HepG2 (cell line): ENCODE data around the gene RAB34. TPM values are rescaled to one million over a fixed set of nuclear protein-coding genes. Genes with fewer than 3 reads are reported as not detected.

Source experiments
- ATAC-seq: fragments of 200-7000 bp; cut with Tn5 transposase; 3 replicates; pipeline ENCODE4 v1.9.1; 2020; ENCODE audit warnings: mild to moderate bottlenecking, moderate library complexity
- BruUV-seq: library from RNA; stranded (reverse); fragments of 400-500 nt; replicated peaks from 2 replicates; lab custom pipeline; 2021; lab: Mats Ljungman, UMichigan
- CTCF ChIA-PET: fragments of 300-600 bp; formaldehyde crosslinking; extraction: SDS; loops from one replicate; lab custom pipeline; 2021; ENCODE audit warnings: low total read pairs, inconsistent platforms, low intra/inter-chr PET ratio; lab: Yijun Ruan, JAX
- POLR2A ChIA-PET: fragments of 350-600 bp; sonication (Branson Sonifier 250); formaldehyde crosslinking; loops from one replicate; lab custom pipeline; 2020; ENCODE audit warnings: antibody characterized with exemption, inconsistent platforms; lab: Yijun Ruan, JAX
- DNase-seq: peaks from one replicate; pipeline ENCODE4 v3.0.0-alpha.2; 2015; ENCODE audit warnings: low spot score
- FAIRE-seq: peaks from 3 replicates; lab custom pipeline; 2011; peaks lifted over from hg19 to GRCh38; lab: Jason Lieb, UNC
- H2AFZ ChIP-seq: one replicate; pipeline ENCODE4 v1.6.1; 2011; ENCODE audit warnings: low read length, inconsistent platforms
- H3K27ac ChIP-seq: fragments of 300-600 bp; 3 replicates; pipeline ENCODE4 v1.8.0; 2011; ENCODE audit warnings: mixed run types, mild to moderate bottlenecking, mixed read lengths, low read length, inconsistent platforms; ENCODE audit not compliant: insufficient read depth; ENCODE audit errors: extremely low read length
- H3K27me3 ChIP-seq, 2 experiments: fragments of 200-600 bp in 1 of 2; 2 replicates in 1 of 2; 3 replicates in 1 of 2; pipeline versions ENCODE4 v1.6.0 to v1.8.0; 2011; ENCODE audit warnings: low read length in 2 of 2, mild to moderate bottlenecking in 2 of 2, moderate library complexity in 2 of 2, inconsistent platforms in 1 of 2; ENCODE audit not compliant: insufficient read depth in 2 of 2, control insufficient read depth in 1 of 2
- H3K36me3 ChIP-seq, 2 experiments: fragments of 200-600 bp in 1 of 2; replicated peaks in 1 of 2; 2 replicates in 1 of 2; 3 replicates in 1 of 2; pipeline versions ENCODE4 v1.5.1 to v1.8.0; 2011; ENCODE audit warnings: low read length in 2 of 2, inconsistent platforms in 1 of 2; ENCODE audit not compliant: insufficient read depth in 2 of 2, control insufficient read depth in 1 of 2
- H3K4me1 ChIP-seq: 2 replicates; pipeline ENCODE4 v1.5.1; 2012; ENCODE audit warnings: low read length, inconsistent platforms; ENCODE audit not compliant: insufficient read depth
- H3K4me2 ChIP-seq: 2 replicates; pipeline ENCODE4 v1.6.0; 2011; ENCODE audit warnings: low read depth, low read length, inconsistent platforms
- H3K4me3 ChIP-seq, 3 experiments: fragments of 200-600 bp in 1 of 3; sonication (generic), shearing (Covaris generic) in 1 of 3; replicated peaks in 1 of 3; 2 replicates each; pipeline ENCODE4 v1.5.1; 2011 to 2016; ENCODE audit warnings: low read length in 3 of 3, inconsistent platforms in 2 of 3, low read depth in 2 of 3, mild to moderate bottlenecking in 2 of 3, control low read depth in 1 of 3, mixed read lengths in 1 of 3; ENCODE audit not compliant: insufficient read depth in 1 of 3
- H3K79me2 ChIP-seq: one replicate; pipeline ENCODE4 v1.6.1; 2011; ENCODE audit warnings: low read length, inconsistent platforms; ENCODE audit not compliant: insufficient read depth
- H3K9ac ChIP-seq: 2 replicates; pipeline ENCODE4 v1.6.0; 2011; ENCODE audit warnings: mild to moderate bottlenecking, low read depth, low read length, inconsistent platforms; ENCODE audit not compliant: insufficient read depth
- H3K9me3 ChIP-seq: 2 replicates; pipeline ENCODE4 v1.5.1; 2012; ENCODE audit warnings: mild to moderate bottlenecking, low read length
- H4K20me1 ChIP-seq: 2 replicates; pipeline ENCODE4 v1.6.0; 2011; ENCODE audit warnings: inconsistent platforms, mild to moderate bottlenecking, low read length, moderate library complexity; ENCODE audit not compliant: insufficient read depth
- ARNTL ChIP-seq: sonication (generic); formaldehyde crosslinking; IDR thresholded peaks from 2 replicates; pipeline ENCODE4 v1.4.0; 2020; ENCODE audit warnings: mild to moderate bottlenecking, missing genetic modification reagents
- ATF7-NPFF ChIP-seq: sonication (generic); formaldehyde crosslinking; IDR thresholded peaks from 2 replicates; pipeline ENCODE4 v1.8.1; 2023; ENCODE audit warnings: mild to moderate bottlenecking, low read depth, missing genetic modification reagents, moderate library complexity
- FOXJ3 ChIP-seq: sonication (generic); formaldehyde crosslinking; IDR thresholded peaks from 2 replicates; pipeline ENCODE4 v1.4.0; 2020; ENCODE audit warnings: missing genetic modification reagents, mild to moderate bottlenecking, borderline replicate concordance
- MAFG ChIP-seq: sonication (generic); formaldehyde crosslinking; IDR thresholded peaks from 2 replicates; pipeline ENCODE4 v1.5.1; 2020; ENCODE audit warnings: mild to moderate bottlenecking, missing genetic modification reagents
- SMC3 ChIP-seq: IDR thresholded peaks from 2 replicates; pipeline ENCODE4 v1.6.1; 2011; ENCODE audit warnings: low read length, improper control_type of control experiment
- WGBS: methylation state at CpG from one replicate; pipeline ENCODE4 v1.1.6; 2017; ENCODE audit warnings: low lambda C conversion rate; 5-methylcytosine and 5-hydroxymethylcytosine counted together
- in situ Hi-C: cut with HindIII; loops from 2 replicates; pipeline ENCODE4 v1.10.0; 2017; ENCODE audit warnings: low pct_unique_long_range_greater_than_20kb; ENCODE audit not compliant: extremely low pct_ligation_motif_present
- intact Hi-C: fragments of 100-400 bp; cut with micrococcal nuclease; formaldehyde crosslinking; loops from one replicate; pipeline ENCODE4 v1.10.0; 2022; ENCODE audit not compliant: unreplicated experiment
- polyA plus RNA-seq, 8 experiments: library from polyadenylated mRNA; depleted of rRNA in 3 of 8; stranded (reverse) in 7 of 8; unstranded in 1 of 8; fragments of >200 nt; fragmentation: Illumina TruSeq in 4 of 8; extraction: Trizol in 4 of 8; gene quantifications; 2 replicates each; pipeline versions ENCODE4 v1.2.1 to v1.2.3, GENCODE V29; 2011 to 2016; ENCODE audit warnings: low read depth in 4 of 8, missing spikeins in 1 of 8, mixed read lengths in 1 of 8; ENCODE audit not compliant: insufficient read depth in 1 of 8
- total RNA-seq, 5 experiments: library from RNA; depleted of rRNA; stranded (reverse); fragments of >200 nt; fragmentation: Illumina TruSeq; extraction: Trizol; gene quantifications; 2 replicates each; pipeline ENCODE4 v1.2.3, GENCODE V29; 2016; ENCODE audit warnings: low read depth in 1 of 5
- TF ChIP-seq, protein P1 (sequence below): sonication (generic); formaldehyde crosslinking; IDR thresholded peaks from 2 replicates; pipeline ENCODE4 v1.4.0; 2020; ENCODE audit warnings: mild to moderate bottlenecking, missing genetic modification reagents

The RAB34 gene
- total and polyA plus RNA-seq, 2 of the 13 experiments (the other 11 are each of a cell fraction or from before 2014, with no cell fraction given) = 0.49 TPM; not detected in 1

DNA sequence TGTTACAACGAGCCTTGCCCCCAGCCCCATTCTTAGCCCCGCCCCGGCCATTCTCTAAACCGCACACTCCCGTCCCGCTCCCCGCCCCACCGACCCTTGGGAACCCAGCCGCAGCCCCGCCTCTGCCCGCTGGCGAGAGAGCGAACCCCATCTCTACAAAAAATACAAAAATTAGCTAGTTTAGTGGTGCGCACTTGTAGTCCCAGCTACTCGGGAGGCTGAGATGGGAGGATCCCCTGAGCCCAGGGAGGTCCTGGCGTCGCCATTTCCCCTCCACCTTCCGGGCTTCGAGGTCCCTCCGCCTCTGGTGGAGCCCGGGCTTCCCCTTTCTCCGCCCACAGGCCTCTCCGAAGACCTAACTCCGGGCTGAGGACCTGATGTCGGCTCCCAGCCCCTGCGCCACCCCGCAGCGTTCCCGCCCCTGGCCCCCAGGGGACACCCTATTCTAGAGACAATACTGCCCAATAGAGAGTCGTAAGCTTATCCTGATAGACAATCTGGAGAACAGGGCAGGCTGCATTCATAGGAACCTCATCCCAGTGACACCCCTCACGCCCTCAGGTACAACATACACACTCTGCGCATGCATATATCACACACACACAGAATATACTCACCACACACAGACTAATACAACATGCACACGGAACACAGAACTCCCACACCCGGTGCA is 5.5 kb downstream of the RAB34 start:
- Histone ChIP-seq H3K27ac (no peak overlapping the region), H2AFZ (no peak overlapping the region), H3K36me3 (no peaks in the 10 kb centered on the region), H4K20me1 (no peaks in the 10 kb centered on the region), H3K9ac (no peak overlapping the region), H3K9me3 (no peaks in the 10 kb centered on the region), H3K4me1 (peaks cover 47% of the 10 kb centered on the region), H3K4me3 (no peak overlapping the region), H3K79me2 (no peaks in the 10 kb centered on the region), H3K27me3 (peaks cover 2 to 3% of the 10 kb centered on the region in 2 experiments; a peak in 2 of 5 replicates), H3K4me2 (peak overlapping the region; percentile 40; the same call in 1 of the 2 replicates)
- CTCF ChIA-PET = interaction anchor here (0.6 kb wide), 1 partner anchor 38 kb away, joined by 3 read pairs; no protein-coding TSS in a partner anchor
- WGBS = 77% methylated on average over 31 of the region's 34 CpGs
- TF ChIP-seq FOXJ3 (CRISPR knock-in tag) (no peak), SMC3 (no peak), ARNTL (CRISPR knock-in tag) (no peak), MAFG (CRISPR knock-in tag) (no peak), ATF7-NPFF (CRISPR knock-in tag) (0 out of 2 replicates have a peak, but pooled peaks have one; percentile 9)
- TF ChIP-seq, protein P1, sequence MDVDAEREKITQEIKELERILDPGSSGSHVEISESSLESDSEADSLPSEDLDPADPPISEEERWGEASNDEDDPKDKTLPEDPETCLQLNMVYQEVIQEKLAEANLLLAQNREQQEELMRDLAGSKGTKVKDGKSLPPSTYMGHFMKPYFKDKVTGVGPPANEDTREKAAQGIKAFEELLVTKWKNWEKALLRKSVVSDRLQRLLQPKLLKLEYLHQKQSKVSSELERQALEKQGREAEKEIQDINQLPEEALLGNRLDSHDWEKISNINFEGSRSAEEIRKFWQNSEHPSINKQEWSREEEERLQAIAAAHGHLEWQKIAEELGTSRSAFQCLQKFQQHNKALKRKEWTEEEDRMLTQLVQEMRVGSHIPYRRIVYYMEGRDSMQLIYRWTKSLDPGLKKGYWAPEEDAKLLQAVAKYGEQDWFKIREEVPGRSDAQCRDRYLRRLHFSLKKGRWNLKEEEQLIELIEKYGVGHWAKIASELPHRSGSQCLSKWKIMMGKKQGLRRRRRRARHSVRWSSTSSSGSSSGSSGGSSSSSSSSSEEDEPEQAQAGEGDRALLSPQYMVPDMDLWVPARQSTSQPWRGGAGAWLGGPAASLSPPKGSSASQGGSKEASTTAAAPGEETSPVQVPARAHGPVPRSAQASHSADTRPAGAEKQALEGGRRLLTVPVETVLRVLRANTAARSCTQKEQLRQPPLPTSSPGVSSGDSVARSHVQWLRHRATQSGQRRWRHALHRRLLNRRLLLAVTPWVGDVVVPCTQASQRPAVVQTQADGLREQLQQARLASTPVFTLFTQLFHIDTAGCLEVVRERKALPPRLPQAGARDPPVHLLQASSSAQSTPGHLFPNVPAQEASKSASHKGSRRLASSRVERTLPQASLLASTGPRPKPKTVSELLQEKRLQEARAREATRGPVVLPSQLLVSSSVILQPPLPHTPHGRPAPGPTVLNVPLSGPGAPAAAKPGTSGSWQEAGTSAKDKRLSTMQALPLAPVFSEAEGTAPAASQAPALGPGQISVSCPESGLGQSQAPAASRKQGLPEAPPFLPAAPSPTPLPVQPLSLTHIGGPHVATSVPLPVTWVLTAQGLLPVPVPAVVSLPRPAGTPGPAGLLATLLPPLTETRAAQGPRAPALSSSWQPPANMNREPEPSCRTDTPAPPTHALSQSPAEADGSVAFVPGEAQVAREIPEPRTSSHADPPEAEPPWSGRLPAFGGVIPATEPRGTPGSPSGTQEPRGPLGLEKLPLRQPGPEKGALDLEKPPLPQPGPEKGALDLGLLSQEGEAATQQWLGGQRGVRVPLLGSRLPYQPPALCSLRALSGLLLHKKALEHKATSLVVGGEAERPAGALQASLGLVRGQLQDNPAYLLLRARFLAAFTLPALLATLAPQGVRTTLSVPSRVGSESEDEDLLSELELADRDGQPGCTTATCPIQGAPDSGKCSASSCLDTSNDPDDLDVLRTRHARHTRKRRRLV = no peak
- POLR2A ChIA-PET = interaction anchor here (1.6 to 10.8 kb wide), 6 partner anchors 9 to 32 kb away, joined by 5 to 220 read pairs (median 38); partner anchors contain the start of genes NEK8, RPL23A, TLCD1 and TRAF4
- ATAC-seq (peak; percentile 8; the same call in 2 of the 3 replicates), DNase-seq (no peak), FAIRE-seq (no peak)
- no TSS peak for BruUV-seq
- intact Hi-C loops (no loop called here), in situ Hi-C loops (no loop called here)
